ENCODE results near the gene DNMT1.
A peak's percentile ranks its signal among the peaks of the same experiment; 100 is the strongest.

Gene DNMT1

GRCh38 chr19:10112895-10113591, 81.7 kb downstream of the DNMT1 start:
- DNase-seq: peak; percentile 36

GRCh38 chr19:10112037-10112761, 82.6 kb downstream of the DNMT1 start:
- DNase-seq: peak; percentile 67

- peak; percentile 50 for DNase-seq
These were observed 83.3 kb downstream of the DNMT1 start, which contains the start of gene P2RY11 for GRCh38 chr19:10111405-10111811. TSS of gene P2RY11 (plus strand) at chr19:10111693. CDS start at chr19:10111722, 29 bp downstream.

DNA sequence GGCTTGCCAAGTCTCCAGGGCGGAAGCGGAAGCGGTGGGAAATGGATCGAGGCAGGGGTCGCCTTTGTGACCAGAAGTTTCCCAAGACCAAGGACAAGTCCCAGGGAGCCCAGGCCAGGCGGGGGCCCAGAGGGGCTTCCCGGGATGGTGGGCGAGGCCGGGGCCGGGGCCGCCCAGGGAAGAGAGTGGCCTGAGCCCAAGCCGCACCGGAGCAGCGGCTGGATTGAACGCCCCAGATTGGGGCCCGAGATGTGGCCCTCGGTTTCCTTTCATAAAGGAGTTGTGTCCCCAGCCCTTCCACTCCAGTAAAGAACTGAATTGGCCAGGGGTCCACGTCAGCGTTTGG, 83.8 kb downstream of the DNMT1 start:
- DNase-seq: no peak

DNA sequence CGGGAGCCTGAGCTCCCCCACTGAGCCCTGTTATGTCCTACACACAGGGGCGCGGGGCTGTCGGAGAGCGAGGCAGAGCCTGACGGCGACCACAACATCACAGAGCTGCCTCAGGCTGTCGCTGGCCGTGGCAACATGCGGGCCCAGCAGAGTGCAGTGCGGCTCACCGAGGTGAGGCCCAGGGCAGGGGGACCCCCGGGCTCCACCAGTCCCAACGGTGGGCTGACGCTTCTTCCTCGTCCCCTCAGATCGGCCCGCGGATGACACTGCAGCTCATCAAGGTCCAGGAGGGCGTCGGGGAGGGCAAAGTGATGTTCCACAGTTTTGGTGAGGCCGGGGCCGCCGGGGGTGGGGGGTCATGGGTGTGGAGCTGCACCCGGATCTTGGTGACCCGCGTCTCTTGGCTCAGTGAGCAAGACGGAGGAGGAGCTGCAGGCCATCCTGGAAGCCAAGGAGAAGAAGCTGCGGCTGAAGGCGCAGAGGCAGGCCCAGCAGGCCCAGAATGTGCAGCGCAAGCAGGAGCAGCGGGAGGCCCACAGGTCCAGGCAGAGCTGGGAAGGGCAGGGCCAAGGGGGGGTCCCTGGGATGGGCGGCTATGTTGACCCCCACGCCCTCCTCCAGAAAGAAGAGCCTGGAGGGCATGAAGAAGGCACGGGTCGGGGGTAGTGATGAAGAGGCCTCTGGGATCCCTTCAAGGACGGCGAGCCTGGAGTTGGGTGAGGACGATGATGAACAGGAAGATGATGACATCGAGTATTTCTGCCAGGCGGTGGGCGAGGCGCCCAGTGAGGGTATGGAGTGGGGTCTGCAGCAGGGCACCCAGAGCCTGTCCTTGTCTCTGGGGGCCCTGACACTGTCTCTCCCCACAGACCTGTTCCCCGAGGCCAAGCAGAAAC, 84.4 kb downstream of the DNMT1 start:
- no peak for DNase-seq

GRCh38 chr19:10109528-10109927, 85.2 kb downstream of the DNMT1 start:
- no peak for DNase-seq

DNA sequence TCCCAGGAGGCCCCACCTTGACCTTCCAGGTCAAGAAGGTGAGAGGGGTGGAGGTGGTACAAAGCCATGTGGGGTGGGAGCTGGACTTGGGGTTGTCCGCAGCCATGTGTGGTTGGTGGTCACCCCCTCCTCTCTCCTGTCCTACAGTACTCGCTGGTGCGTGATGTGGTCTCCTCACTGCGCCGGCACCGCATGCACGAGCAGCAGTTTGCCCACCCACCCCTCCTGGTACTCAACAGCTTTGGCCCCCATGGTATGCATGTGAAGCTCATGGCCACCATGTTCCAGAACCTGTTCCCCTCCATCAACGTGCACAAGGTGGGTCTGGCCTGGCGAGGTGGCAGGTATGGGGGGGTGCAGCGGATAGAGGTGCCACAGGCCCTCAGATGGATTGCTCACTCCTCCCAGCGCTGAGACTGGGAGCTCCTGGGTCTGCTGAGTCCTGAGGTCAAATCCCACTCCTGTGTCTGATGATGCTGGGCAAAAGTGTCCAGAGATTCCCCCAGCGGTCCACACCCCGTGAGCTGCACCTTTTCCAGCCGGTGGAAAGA, 86.9 kb downstream of the DNMT1 start:
- no peak for DNase-seq

GRCh38 chr19:10107254-10107653, 87.5 kb downstream of the DNMT1 start:
- DNase-seq: no peak

- peak; percentile 99 for DNase-seq
These were observed 88.4 kb downstream of the DNMT1 start, which contains the start of gene PPAN for GRCh38 chr19:10106100-10106936. TSS of gene PPAN (plus strand) at chr19:10106362. CDS start at chr19:10106395, 33 bp downstream.

DNA sequence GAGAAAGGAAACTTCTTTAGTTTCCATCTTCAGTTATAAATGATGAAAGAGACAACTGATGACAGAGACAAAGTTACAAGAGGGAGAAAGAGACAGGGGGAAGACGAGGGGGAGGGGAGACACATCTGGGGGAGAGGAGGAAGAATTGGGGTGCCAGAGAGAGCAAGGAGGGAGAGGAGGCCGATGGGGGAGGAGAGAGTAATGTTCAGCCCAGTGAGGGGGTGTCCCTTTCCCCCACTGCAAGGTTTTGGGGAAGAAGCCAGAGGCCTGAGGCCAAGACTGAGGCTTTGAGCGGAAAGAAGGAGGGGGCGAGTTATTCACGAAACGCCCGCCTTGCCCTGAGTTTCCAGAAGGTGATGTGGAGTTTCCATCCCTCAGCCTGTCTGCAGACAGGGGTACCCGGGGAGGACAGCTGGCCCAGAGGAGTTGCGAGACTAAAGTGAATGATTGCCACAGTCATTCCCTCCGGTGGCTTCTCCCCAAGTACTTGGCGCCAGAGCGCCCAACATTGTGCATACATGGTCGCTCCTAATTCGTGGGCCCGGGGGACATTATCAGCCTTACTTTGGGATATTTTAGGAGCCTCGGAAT, 89.1 kb downstream of the DNMT1 start:
- peak; percentile 66 for DNase-seq

GRCh38 chr19:10104665-10105508, 89.9 kb downstream of the DNMT1 start:
- DNase-seq: no peak

GRCh38 chr19:10104130-10104513, 90.6 kb downstream of the DNMT1 start:
- DNase-seq: no peak

- peak; percentile 70 for DNase-seq
These were observed 91.9 kb downstream of the DNMT1 start for GRCh38 chr19:10102787-10103236.

- no peak for DNase-seq
These were observed 94.5 kb downstream of the DNMT1 start for GRCh38 chr19:10100163-10100785.

GRCh38 chr19:10096615-10096963, 98.2 kb downstream of the DNMT1 start:
- DNase-seq: no peak

- DNase-seq: peak; percentile 92
These were observed 98.7 kb downstream of the DNMT1 start for GRCh38 chr19:10095948-10096614.

DNA sequence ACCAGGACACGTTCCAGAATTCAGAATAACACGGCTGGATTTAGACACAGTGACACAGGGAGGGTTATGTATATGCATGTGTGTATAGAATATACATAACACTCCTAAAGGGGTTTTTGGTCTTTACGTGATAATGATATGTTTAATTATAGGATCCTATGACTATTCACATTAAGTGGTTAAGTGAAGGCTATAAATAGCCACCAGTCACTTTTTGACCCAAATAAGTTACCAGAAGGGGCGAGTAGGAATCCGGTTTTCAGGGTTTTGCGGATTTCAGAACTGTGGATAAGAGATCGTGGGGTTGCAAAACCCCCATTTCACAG, 99.2 kb downstream of the DNMT1 start:
- no peak for DNase-seq

- no peak for DNase-seq
These were observed 101.2 kb downstream of the DNMT1 start for GRCh38 chr19:10093295-10094186.
